Upper lobe of left lung (tissue), 6 donors: ENCODE measurements around the gene LEFTY2. TPM values are rescaled to one million over a fixed set of nuclear protein-coding genes. Genes with fewer than 3 reads are reported as not detected.
"Not testable (repeated sequence)": the region's sequence is repeated elsewhere in the genome, so short reads cannot be mapped to it uniquely, and the experiment has no call there.

Experiments used
- ATAC-seq, 2 donors: fragments of 200-7000 bp; cut with Tn5 transposase; one replicate each; pipeline ENCODE4 v1.9.1; 2022; ENCODE audit warnings: mild to moderate bottlenecking in 2 of 2, moderate library complexity in 2 of 2; ENCODE audit not compliant: low FRiP score in 2 of 2
- DNase-seq, 2 donors: peaks; one replicate each; pipeline ENCODE4 v3.0.0-alpha.2; 2019 to 2020
- H3K27ac ChIP-seq, 4 donors: fragments of 200-600 bp; sonication (generic); one replicate each; pipeline ENCODE4 v1.5.1; 2016 to 2019
- H3K27me3 ChIP-seq, 4 donors: fragments of 200-600 bp; sonication (generic); one replicate each; pipeline ENCODE4 v1.5.1; 2017 to 2019
- H3K36me3 ChIP-seq, 4 donors: fragments of 200-600 bp; sonication (generic); one replicate each; pipeline ENCODE4 v1.5.1; 2016 to 2019
- H3K4me1 ChIP-seq, 4 donors: fragments of 200-600 bp; sonication (generic); one replicate each; pipeline ENCODE4 v1.5.1; 2018 to 2019
- H3K4me3 ChIP-seq, 4 donors: fragments of 200-600 bp; sonication (generic); one replicate each; pipeline ENCODE4 v1.5.1; 2017 to 2019; ENCODE audit warnings: mild to moderate bottlenecking in 2 of 4, moderate library complexity in 1 of 4
- H3K9me3 ChIP-seq, 4 donors: fragments of 200-600 bp; sonication (generic); one replicate each; pipeline ENCODE4 v1.5.1; 2018 to 2019
- CTCF ChIP-seq, 6 experiments: fragments of 450-650 bp in 4 of 6; fragments of 200-600 bp in 2 of 6; sonication (generic) in 2 of 6; IDR thresholded peaks; one replicate each; pipeline ENCODE4 v1.5.1; 2016 to 2019; ENCODE audit warnings: antibody characterized with exemption in 6 of 6
- EP300 ChIP-seq, 4 donors: sonication (generic); formaldehyde crosslinking; IDR thresholded peaks; one replicate each; pipeline ENCODE4 v1.5.1; 2017; ENCODE audit warnings: antibody characterized with exemption in 4 of 4, control low read depth in 2 of 4
- POLR2A ChIP-seq, 4 donors: fragments of 450-650 bp; IDR thresholded peaks; one replicate each; pipeline ENCODE4 v1.5.1; 2016 to 2017; ENCODE audit warnings: antibody characterized with exemption in 4 of 4, mild to moderate bottlenecking in 2 of 4
- POLR2AphosphoS5 ChIP-seq, 2 donors: sonication (generic); formaldehyde crosslinking; IDR thresholded peaks; one replicate each; pipeline ENCODE4 v1.5.1; 2017; ENCODE audit warnings: antibody characterized with exemption in 2 of 2
- WGBS, 2 donors: methylation state at CpG; one replicate each; pipeline ENCODE4 v1.1.5; 2017 to 2018; 5-methylcytosine and 5-hydroxymethylcytosine counted together
- total RNA-seq, 6 donors: library from RNA; depleted of rRNA in 4 of 6; stranded (reverse); fragments of >200 nt in 4 of 6; gene quantifications; one replicate each; pipeline versions ENCODE4 v1.1.0 to v1.2.1, GENCODE V29; 2016 to 2021
- donor health status: DM: no; HTN: no; CAD: no; lungs with moderate emphysema.
- donor health status: DM: no; HTN: yes; CAD: no; lungs with severe emphysema.

Gene LEFTY2
- total RNA-seq, 6 donors from 2014 or later, result 0.44 to 2.9 (median 0.76) TPM; not detected in 2

DNA sequence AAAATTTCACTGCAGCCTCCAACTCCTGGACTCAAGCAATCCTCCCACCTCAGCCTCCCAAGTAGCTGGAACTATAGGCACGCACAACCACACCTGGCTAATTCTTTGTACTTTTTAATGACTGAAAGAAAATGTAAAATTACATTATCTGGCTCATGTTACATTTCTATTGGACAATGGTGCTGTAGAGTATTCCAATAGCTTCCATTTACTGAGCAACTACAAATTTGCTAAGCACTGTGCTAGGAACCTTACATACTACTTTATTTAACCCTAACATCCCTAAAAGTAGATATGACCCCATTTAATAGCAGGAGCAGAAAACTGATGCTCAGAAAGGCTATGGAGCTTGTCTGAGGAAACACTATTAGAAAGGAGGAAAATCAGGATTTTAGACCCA, 38.4 kb upstream of the LEFTY2 start:
- peaks cover 0 to 3% (median 1%) of the 10 kb centered on the region in 4 donors for H3K4me1 ChIP-seq
- 100% methylated on average over 1 of the region's 1 CpG for WGBS, 2 donors
- H3K9me3 ChIP-seq, result no peaks in the 10 kb centered on the region
- H3K27ac ChIP-seq, result no peak overlapping the region
- H3K36me3 ChIP-seq, result peaks cover under 1 to 75% (median 37%) of the 10 kb centered on the region in 4 donors
- H3K4me3 ChIP-seq, result no peak overlapping the region
- no peak for DNase-seq
- TF ChIP-seq CTCF (IDR thresholded peaks at IDR 0.05) (no peak), POLR2AphosphoS5 (IDR thresholded peaks at IDR 0.05) (no peak), EP300 (IDR thresholded peaks at IDR 0.05) (no peak), POLR2A (IDR thresholded peaks at IDR 0.05) (no peak)
- no peaks in the 10 kb centered on the region for H3K27me3 ChIP-seq
- no peak for ATAC-seq

GRCh38 chr1:225977937-225978748, 37.1 kb upstream of the LEFTY2 start:
- H3K36me3 ChIP-seq, result peaks cover 0 to 62% (median 28%) of the 10 kb centered on the region in 4 donors
- no peaks in the 10 kb centered on the region for H3K9me3 ChIP-seq
- no peaks in the 10 kb centered on the region for H3K27me3 ChIP-seq
- ATAC-seq (no peak), DNase-seq (no peak)
- 70 to 74% methylated on average over 15 of the region's 15 CpGs for WGBS, 2 donors
- no peak overlapping the region for H3K4me3 ChIP-seq
- H3K27ac ChIP-seq, result no peak overlapping the region
- TF ChIP-seq POLR2A (IDR thresholded peaks at IDR 0.05), result no peak
- TF ChIP-seq POLR2AphosphoS5 (IDR thresholded peaks at IDR 0.05), result no peak
- no peak for TF ChIP-seq CTCF (IDR thresholded peaks at IDR 0.05)
- no peak for TF ChIP-seq EP300 (IDR thresholded peaks at IDR 0.05)
- H3K4me1 ChIP-seq, result peaks cover 0 to 3% (median 1%) of the 10 kb centered on the region in 4 donors

DNA sequence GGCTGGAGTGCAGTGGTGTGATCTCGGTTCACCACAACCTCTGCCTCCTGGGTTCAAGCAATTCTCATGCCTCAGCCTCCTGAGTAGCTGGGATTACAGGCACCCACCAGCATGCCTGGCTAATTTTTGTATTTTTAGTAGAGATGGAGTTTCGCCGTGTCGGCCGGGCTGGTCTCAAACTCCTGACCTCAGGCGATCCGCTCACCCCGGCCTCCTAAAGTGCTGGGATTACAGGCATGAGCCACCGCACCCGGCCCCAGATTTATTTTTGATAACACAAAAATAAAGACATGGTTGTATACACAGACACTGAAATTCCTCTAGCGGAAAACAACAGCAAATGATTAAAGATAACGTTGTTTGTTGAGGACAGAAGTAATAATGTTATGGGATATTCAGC, 34.1 kb upstream of the LEFTY2 start:
- not testable (repeated sequence) for H3K27me3 ChIP-seq, H3K27ac ChIP-seq, H3K9me3 ChIP-seq, ATAC-seq, H3K4me1 ChIP-seq, DNase-seq, H3K4me3 ChIP-seq
- WGBS, 2 donors, result 96 to 97% methylated on average over 12 of the region's 12 CpGs
- peaks cover 0 to 32% (median 6%) of the 10 kb centered on the region in 4 donors for H3K36me3 ChIP-seq

GRCh38 chr1:225974454-225974853, 33.4 kb upstream of the LEFTY2 start:
- ATAC-seq, result no peak
- Histone ChIP-seq H3K4me3 (no peak overlapping the region), H3K27me3 (no peaks in the 10 kb centered on the region), H3K4me1 (peaks cover 0 to 3% (median 1%) of the 10 kb centered on the region in 4 donors), H3K9me3 (no peaks in the 10 kb centered on the region), H3K36me3 (peaks cover 0 to 25% (median 6%) of the 10 kb centered on the region in 4 donors), H3K27ac (no peak overlapping the region)
- TF ChIP-seq EP300 (IDR thresholded peaks at IDR 0.05), result no peak
- TF ChIP-seq CTCF (IDR thresholded peaks at IDR 0.05), result no peak
- DNase-seq, result no peak
- WGBS, 2 donors, result 84 to 94% methylated on average over 10 of the region's 10 CpGs

GRCh38 chr1:225973158-225973557, 32.1 kb upstream of the LEFTY2 start:
- ATAC-seq, result no peak
- Histone ChIP-seq H3K36me3 (peaks cover 0 to 14% (median 4%) of the 10 kb centered on the region in 4 donors), H3K4me1 (peaks cover 0 to 3% (median 1%) of the 10 kb centered on the region in 4 donors), H3K9me3 (no peaks in the 10 kb centered on the region), H3K27ac (no peak overlapping the region), H3K27me3 (no peaks in the 10 kb centered on the region), H3K4me3 (no peak overlapping the region)
- 66 to 67% methylated on average over 5 of the region's 5 CpGs for WGBS, 2 donors
- no peak for DNase-seq
- TF ChIP-seq EP300 (IDR thresholded peaks at IDR 0.05), result no peak
- TF ChIP-seq CTCF (IDR thresholded peaks at IDR 0.05), result no peak
- no peak for TF ChIP-seq POLR2AphosphoS5 (IDR thresholded peaks at IDR 0.05)
- no peak for TF ChIP-seq POLR2A (IDR thresholded peaks at IDR 0.05)
